B cell (primary cell): ENCODE measurements around the gene TUBGCP2. TPM values are rescaled to one million over a fixed set of nuclear protein-coding genes. Genes with fewer than 3 reads are reported as not detected.

ENCODE experiments used
- ATAC-seq: fragments of 200-7000 bp; cut with Tn5 transposase; one replicate; pipeline ENCODE4 v1.10.0; 2021; ENCODE audit warnings: low read depth, mild to moderate bottlenecking, moderate number of reproducible peaks, moderate library complexity
- CTCF ChIA-PET: fragments of 350-600 bp; sonication (Branson Sonifier 250); formaldehyde crosslinking; loops from one replicate; lab custom pipeline; 2021; ENCODE audit warnings: antibody characterized with exemption, inconsistent platforms; lab: Charles Lee
- POLR2A ChIA-PET: fragments of 350-600 bp; sonication (Branson Sonifier 250); formaldehyde crosslinking; loops from one replicate; lab custom pipeline; 2021; ENCODE audit warnings: antibody characterized with exemption; lab: Charles Lee
- DNase-seq: peaks from one replicate; pipeline ENCODE4 v3.0.0; 2013
- H2AFZ ChIP-seq: 2 replicates; pipeline ENCODE4 v1.6.1; 2012; ENCODE audit warnings: mild to moderate bottlenecking, low read depth, low read length; ENCODE audit not compliant: insufficient read depth, poor library complexity, severe bottlenecking
- H3K27ac ChIP-seq, 2 donors: 1 replicate in 1 of 2; 2 replicates in 1 of 2; pipeline ENCODE4 v1.5.1; 2012 to 2013; ENCODE audit warnings: low read length in 2 of 2, mild to moderate bottlenecking in 2 of 2, moderate library complexity in 1 of 2
- H3K27me3 ChIP-seq, 4 experiments: fragments of 200-600 bp in 1 of 4; sonication (generic) in 1 of 4; replicated peaks in 1 of 4; 1 replicate in 2 of 4; 2 replicates in 2 of 4; pipeline versions ENCODE4 v1.6.1 to v1.7.0; 2013 to 2016; ENCODE audit warnings: low read length in 3 of 4, mild to moderate bottlenecking in 2 of 4, mixed read lengths in 1 of 4, moderate library complexity in 1 of 4; ENCODE audit not compliant: insufficient read depth in 4 of 4, control insufficient read depth in 3 of 4; ENCODE audit errors: control extremely low read depth in 1 of 4
- H3K36me3 ChIP-seq, 2 experiments: replicated peaks in 1 of 2; 1 replicate in 1 of 2; 2 replicates in 1 of 2; pipeline versions ENCODE4 v1.6.1 to v1.7.1; 2013; ENCODE audit warnings: low read length in 1 of 2; ENCODE audit not compliant: insufficient read depth in 2 of 2, control insufficient read depth in 1 of 2; ENCODE audit errors: control extremely low read depth in 1 of 2, extremely low read depth in 1 of 2
- H3K4me1 ChIP-seq, 2 donors: fragments of 200-600 bp in 1 of 2; sonication (generic) in 1 of 2; 1 replicate in 1 of 2; 2 replicates in 1 of 2; pipeline versions ENCODE4 v1.5.1 to v1.6.1; 2013 to 2017; ENCODE audit warnings: low read length in 2 of 2; ENCODE audit not compliant: control insufficient read depth in 2 of 2, insufficient read depth in 2 of 2
- H3K4me2 ChIP-seq: replicated peaks from 2 replicates; pipeline ENCODE3; 2012; ENCODE audit warnings: mild to moderate bottlenecking, low read depth, low read length; ENCODE audit not compliant: poor library complexity, severe bottlenecking
- H3K4me3 ChIP-seq, 5 experiments: fragments of 200-600 bp in 1 of 5; sonication (generic) in 1 of 5; 1 replicate in 3 of 5; 2 replicates in 2 of 5; pipeline versions ENCODE4 v1.5.1 to v1.7.0; 2011 to 2016; ENCODE audit warnings: low read length in 4 of 5, mild to moderate bottlenecking in 4 of 5, low read depth in 2 of 5, control low read depth in 1 of 5, moderate library complexity in 1 of 5; ENCODE audit not compliant: insufficient read depth in 1 of 5; ENCODE audit errors: control extremely low read depth in 1 of 5, extremely low read depth in 1 of 5
- H3K79me2 ChIP-seq: fragments of 200-600 bp; sonication (generic); one replicate; pipeline ENCODE4 v1.6.0; 2016; ENCODE audit warnings: low read length; ENCODE audit not compliant: control insufficient read depth, insufficient read depth
- H3K9ac ChIP-seq: fragments of 200-600 bp; sonication (generic); 2 replicates; pipeline ENCODE4 v1.6.1; 2017; ENCODE audit warnings: mild to moderate bottlenecking, low read length, moderate library complexity
- H3K9me3 ChIP-seq, 3 donors: one replicate each; pipeline versions ENCODE4 v1.6.1 to v1.7.1; 2013; ENCODE audit warnings: low read length in 2 of 3; ENCODE audit not compliant: control insufficient read depth in 2 of 3, insufficient read depth in 1 of 3; ENCODE audit errors: control extremely low read depth in 1 of 3
- H4K20me1 ChIP-seq: 2 replicates; pipeline ENCODE4 v1.6.0; 2012; ENCODE audit warnings: mild to moderate bottlenecking, low read length; ENCODE audit not compliant: insufficient read depth, control insufficient read depth, poor library complexity, severe bottlenecking
- H3K27ac Mint-ChIP-seq: one replicate; pipeline ENCODE4 v1.8.0; 2021; ENCODE audit warnings: mixed read lengths
- H3K27me3 Mint-ChIP-seq: one replicate; pipeline ENCODE4 v1.8.0; 2021; ENCODE audit warnings: mixed read lengths
- H3K4me1 Mint-ChIP-seq: one replicate; pipeline ENCODE4 v1.8.0; 2021; ENCODE audit warnings: mixed read lengths
- H3K4me3 Mint-ChIP-seq: one replicate; pipeline ENCODE4 v1.8.0; 2021; ENCODE audit warnings: mixed read lengths
- H3K9me3 Mint-ChIP-seq: one replicate; pipeline ENCODE4 v1.8.0; 2022; ENCODE audit warnings: mixed read lengths; ENCODE audit not compliant: insufficient read depth
- EZH2 ChIP-seq: IDR thresholded peaks from 2 replicates; pipeline ENCODE4 v1.6.1; 2012; ENCODE audit warnings: borderline replicate concordance, low read depth, mild to moderate bottlenecking, moderate library complexity, low read length; ENCODE audit not compliant: insufficient read depth, poor library complexity, severe bottlenecking
- WGBS: methylation state at CpG from one replicate; pipeline ENCODE4 v1.1.5; 2013; ENCODE audit warnings: missing lambda C conversion rate; ENCODE audit not compliant: insufficient coverage; 5-methylcytosine and 5-hydroxymethylcytosine counted together
- intact Hi-C: fragments of 100-400 bp; cut with micrococcal nuclease; formaldehyde crosslinking; loops from one replicate; pipeline ENCODE4 v1.10.0; 2022
- polyA plus RNA-seq: library from polyadenylated mRNA; depleted of rRNA; stranded (reverse); fragments of >200 nt; gene quantifications from 2 replicates; pipeline ENCODE4 v1.2.3, GENCODE V29; 2012
- total RNA-seq, 2 donors: library from RNA; stranded (reverse); fragments of 120-200 nt in 1 of 2; gene quantifications; 1 replicate in 1 of 2; 2 replicates in 1 of 2; pipeline versions ENCODE4 v1.2.3 to v1.2.4, GENCODE V29; 2013 to 2022
- TF ChIP-seq, protein P1 (sequence below): fragments of 200-600 bp; IDR thresholded peaks from one replicate; pipeline ENCODE4 v1.8.0; 2022; ENCODE audit warnings: antibody characterized with exemption, mild to moderate bottlenecking

Gene TUBGCP2
- total and polyA plus RNA-seq, 2 donors (not counting 1 experiment from before 2014, with no cell fraction given): 50.3 to 90.3 TPM

GRCh38 chr10:133336118-133336576, 27.5 kb upstream of the TUBGCP2 start:
- H3K27me3 Mint-ChIP-seq: peaks cover 13% of the 10 kb centered on the region
- Histone ChIP-seq H3K36me3 (no peaks in the 10 kb centered on the region), H3K4me3 (peak overlapping the region in 4 of 5 experiments; percentile 40 to 51 (median 46)), H3K9ac (peak overlapping the region; percentile 65), H2AFZ (peak overlapping the region; percentile 55), H3K9me3 (peaks cover 0 to 26% (median 0%) of the 10 kb centered on the region in 3 donors), H3K27me3 (peaks cover 0 to 57% (median 36%) of the 10 kb centered on the region in 4 experiments), H3K4me2 (peak overlapping the region; percentile 98), H3K27ac (no peak overlapping the region), H3K79me2 (no peaks in the 10 kb centered on the region), H4K20me1 (no peaks in the 10 kb centered on the region), H3K4me1 (peaks cover 35 to 44% of the 10 kb centered on the region in 2 donors)
- CTCF ChIA-PET: no interaction called here
- H3K4me1 Mint-ChIP-seq: peaks cover 10% of the 10 kb centered on the region
- ATAC-seq (no peak), DNase-seq (no peak)
- intact Hi-C loops: no loop called here
- H3K27ac Mint-ChIP-seq: no peak overlapping the region
- no peak overlapping the region for H3K4me3 Mint-ChIP-seq
- TF ChIP-seq, protein P1, sequence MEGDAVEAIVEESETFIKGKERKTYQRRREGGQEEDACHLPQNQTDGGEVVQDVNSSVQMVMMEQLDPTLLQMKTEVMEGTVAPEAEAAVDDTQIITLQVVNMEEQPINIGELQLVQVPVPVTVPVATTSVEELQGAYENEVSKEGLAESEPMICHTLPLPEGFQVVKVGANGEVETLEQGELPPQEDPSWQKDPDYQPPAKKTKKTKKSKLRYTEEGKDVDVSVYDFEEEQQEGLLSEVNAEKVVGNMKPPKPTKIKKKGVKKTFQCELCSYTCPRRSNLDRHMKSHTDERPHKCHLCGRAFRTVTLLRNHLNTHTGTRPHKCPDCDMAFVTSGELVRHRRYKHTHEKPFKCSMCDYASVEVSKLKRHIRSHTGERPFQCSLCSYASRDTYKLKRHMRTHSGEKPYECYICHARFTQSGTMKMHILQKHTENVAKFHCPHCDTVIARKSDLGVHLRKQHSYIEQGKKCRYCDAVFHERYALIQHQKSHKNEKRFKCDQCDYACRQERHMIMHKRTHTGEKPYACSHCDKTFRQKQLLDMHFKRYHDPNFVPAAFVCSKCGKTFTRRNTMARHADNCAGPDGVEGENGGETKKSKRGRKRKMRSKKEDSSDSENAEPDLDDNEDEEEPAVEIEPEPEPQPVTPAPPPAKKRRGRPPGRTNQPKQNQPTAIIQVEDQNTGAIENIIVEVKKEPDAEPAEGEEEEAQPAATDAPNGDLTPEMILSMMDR: no peak
- no peak for TF ChIP-seq EZH2
- 7% methylated on average over 39 of the region's 41 CpGs for WGBS
- POLR2A ChIA-PET: interaction anchor here (0.8 to 1.2 kb wide), 2 partner anchors 44 to 732 kb away, joined by 3 read pairs; no protein-coding TSS in a partner anchor
- no peaks in the 10 kb centered on the region for H3K9me3 Mint-ChIP-seq

- Histone ChIP-seq H3K27ac (no peak overlapping the region), H3K4me3 (peak overlapping the region in 4 of 5 experiments; percentile 40 to 51 (median 46)), H4K20me1 (no peaks in the 10 kb centered on the region), H3K9ac (peak overlapping the region; percentile 65), H3K4me2 (peak overlapping the region; percentile 98), H2AFZ (peak overlapping the region; percentile 55), H3K9me3 (peaks cover 0 to 26% (median 0%) of the 10 kb centered on the region in 3 donors), H3K36me3 (no peaks in the 10 kb centered on the region), H3K4me1 (peaks cover 35 to 44% of the 10 kb centered on the region in 2 donors), H3K79me2 (no peaks in the 10 kb centered on the region), H3K27me3 (peaks cover 0 to 57% (median 34%) of the 10 kb centered on the region in 4 experiments)
- peak overlapping the region; percentile 59 for H3K27ac Mint-ChIP-seq
- 3% methylated on average over 65 of the region's 75 CpGs for WGBS
- peaks cover 10% of the 10 kb centered on the region for H3K27me3 Mint-ChIP-seq
- H3K4me3 Mint-ChIP-seq: peak overlapping the region; percentile 93
- DNase-seq: peak; percentile 91
- TF ChIP-seq, protein P1: no peak
- TF ChIP-seq EZH2: no peak
- no peaks in the 10 kb centered on the region for H3K9me3 Mint-ChIP-seq
- ChIA-PET POLR2A (interaction anchor here (1.2 kb wide), 1 partner anchor 45 kb away, joined by 3 read pairs; no protein-coding TSS in a partner anchor), CTCF (no interaction called here)
- H3K4me1 Mint-ChIP-seq: peaks cover 10% of the 10 kb centered on the region
- intact Hi-C loops: loop anchor here (1.0 kb wide), 1 partner anchor 59 kb away; the partner anchor contains the start of gene MTG1
- ATAC-seq: peak; percentile 44
These were observed 26.8 kb upstream of the TUBGCP2 start for GRCh38 chr10:133335246-133336117.
